MM.1S (cell line): Measurements from ENCODE around the gene UTS2R.
"Not testable (repeated sequence)": the region's sequence is repeated elsewhere in the genome, so short reads cannot be mapped to it uniquely, and the experiment has no call there.

Experiments
- DNase-seq: peaks from one replicate; pipeline ENCODE4 v3.0.0-alpha.2; 2015
- H2AFZ ChIP-seq: fragments of 300-600 bp; sonication (generic); 2 replicates; pipeline ENCODE4 v1.6.0; 2016; ENCODE audit warnings: antibody characterized with exemption, low read length
- H3F3A ChIP-seq: fragments of 300-600 bp; sonication (generic); 2 replicates; pipeline ENCODE4 v1.6.1; 2016; ENCODE audit warnings: mild to moderate bottlenecking, antibody characterized with exemption, low read length, moderate library complexity, mixed read lengths; ENCODE audit not compliant: insufficient read depth
- H3K27ac ChIP-seq: fragments of 300-600 bp; sonication (generic); 2 replicates; pipeline ENCODE4 v1.5.1; 2016; ENCODE audit warnings: mild to moderate bottlenecking, low read length
- H3K27me3 ChIP-seq: fragments of 300-600 bp; sonication (generic); replicated peaks from 2 replicates; pipeline ENCODE4 v1.6.0; 2016; ENCODE audit warnings: low read length; ENCODE audit not compliant: insufficient read depth
- H3K36me3 ChIP-seq: fragments of 300-600 bp; sonication (generic); replicated peaks from 2 replicates; pipeline ENCODE4 v1.6.1; 2016; ENCODE audit warnings: mild to moderate bottlenecking, low read length, mixed read lengths; ENCODE audit not compliant: insufficient read depth
- H3K4me1 ChIP-seq: fragments of 300-600 bp; sonication (generic); 2 replicates; pipeline ENCODE4 v1.6.1; 2016; ENCODE audit warnings: low read length, mixed read lengths
- H3K4me2 ChIP-seq: fragments of 300-600 bp; sonication (generic); 2 replicates; pipeline ENCODE4 v1.6.0; 2016; ENCODE audit warnings: low read depth, low read length
- H3K4me3 ChIP-seq: fragments of 300-600 bp; sonication (generic); 2 replicates; pipeline ENCODE4 v1.5.1; 2016; ENCODE audit warnings: low read length, mixed read lengths
- H3K79me2 ChIP-seq: fragments of 300-600 bp; sonication (generic); 2 replicates; pipeline ENCODE4 v1.6.1; 2016; ENCODE audit warnings: mixed run types, low read length, mixed read lengths
- H3K9ac ChIP-seq: fragments of 300-600 bp; sonication (generic); 2 replicates; pipeline ENCODE4 v1.6.1; 2016; ENCODE audit warnings: low read length, mixed read lengths
- H3K9me2 ChIP-seq: fragments of 300-600 bp; sonication (generic); replicated peaks from 2 replicates; pipeline ENCODE4 v1.6.1; 2016; ENCODE audit warnings: mild to moderate bottlenecking, low read length, mixed read lengths; ENCODE audit not compliant: insufficient read depth
- H3K9me3 ChIP-seq: fragments of 300-600 bp; sonication (generic); replicated peaks from 2 replicates; pipeline ENCODE4 v1.6.1; 2016; ENCODE audit warnings: mild to moderate bottlenecking, low read length, mixed read lengths; ENCODE audit not compliant: insufficient read depth
- H4K20me1 ChIP-seq: fragments of 300-600 bp; sonication (generic); 2 replicates; pipeline ENCODE4 v1.6.1; 2016; ENCODE audit warnings: mild to moderate bottlenecking, low read length, moderate library complexity, mixed read lengths; ENCODE audit not compliant: insufficient read depth
- CTCF ChIP-seq: fragments of 300-600 bp; sonication (generic); IDR thresholded peaks from 2 replicates; pipeline ENCODE4 v1.5.1; 2016; ENCODE audit warnings: antibody characterized with exemption, low read length, mixed read lengths
- EZH2 ChIP-seq: fragments of 300-600 bp; sonication (generic); optimal IDR thresholded peaks from 2 replicates; pipeline ENCODE3; 2017; ENCODE audit warnings: low read depth, mild to moderate bottlenecking, antibody characterized with exemption, low read length, mixed read lengths
- EZH2phosphoT487 ChIP-seq: fragments of 300-600 bp; sonication (generic); IDR thresholded peaks from 2 replicates; pipeline ENCODE4 v1.6.1; 2018; ENCODE audit warnings: antibody characterized with exemption, low read length

Gene UTS2R

GRCh38 chr17:82410014-82410716, 38.6 kb downstream of the UTS2R start:
- Histone ChIP-seq H3K9me3 (no peaks in the 10 kb centered on the region), H3K4me1 (no peaks in the 10 kb centered on the region), H3K9me2 (no peaks in the 10 kb centered on the region), H3K36me3 (no peaks in the 10 kb centered on the region), H3K27ac (no peak overlapping the region), H3K9ac (no peak overlapping the region), H3K27me3 (no peaks in the 10 kb centered on the region), H2AFZ (no peak overlapping the region), H3F3A (no peaks in the 10 kb centered on the region), H4K20me1 (no peaks in the 10 kb centered on the region), H3K79me2 (peaks cover 38% of the 10 kb centered on the region), H3K4me2 (no peak overlapping the region), H3K4me3 (no peak overlapping the region)
- DNase-seq, result no peak
- TF ChIP-seq CTCF, result no peak
- TF ChIP-seq EZH2, result no peak
- TF ChIP-seq EZH2phosphoT487, result no peak

- Histone ChIP-seq H3F3A (no peaks in the 10 kb centered on the region), H3K4me1 (no peaks in the 10 kb centered on the region), H3K9me2 (no peaks in the 10 kb centered on the region), H3K36me3 (no peaks in the 10 kb centered on the region), H3K4me3 (no peak overlapping the region), H3K27me3 (no peaks in the 10 kb centered on the region), H3K79me2 (peaks cover 46% of the 10 kb centered on the region), H3K9ac (no peak overlapping the region), H2AFZ (no peak overlapping the region), H3K4me2 (no peak overlapping the region), H4K20me1 (no peaks in the 10 kb centered on the region; the same call in 1 of the 2 replicates), H3K9me3 (no peaks in the 10 kb centered on the region), H3K27ac (no peak overlapping the region)
- no peak for TF ChIP-seq EZH2
- no peak for TF ChIP-seq EZH2phosphoT487
- TF ChIP-seq CTCF, result no peak
- no peak for DNase-seq
Measured at GRCh38 chr17:82411396-82412053, 40.0 kb downstream of the UTS2R start.

DNA sequence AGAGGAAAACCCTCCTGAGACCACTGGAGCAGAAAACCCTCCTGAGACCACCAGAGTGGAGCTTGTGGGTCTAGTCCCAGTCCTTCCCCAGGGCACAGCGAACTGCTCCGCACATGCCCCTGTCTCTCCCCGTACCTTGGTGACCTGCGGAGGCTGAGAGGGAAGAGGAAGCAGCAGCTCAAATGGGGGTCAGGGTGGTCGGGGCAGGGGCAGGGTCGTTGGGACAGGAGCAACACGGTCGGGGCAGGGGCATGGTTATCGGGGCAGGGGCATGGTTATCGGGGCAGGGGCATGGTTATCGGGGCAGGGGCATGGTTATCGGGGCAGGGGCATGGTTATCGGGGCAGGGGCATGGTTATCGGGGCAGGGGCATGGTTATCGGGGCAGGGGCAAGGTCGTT, 40.5 kb downstream of the UTS2R start:
- not testable (repeated sequence) for H3K27me3 ChIP-seq, H3K9ac ChIP-seq, H3K36me3 ChIP-seq, DNase-seq, H3K4me2 ChIP-seq, H3K4me1 ChIP-seq, H2AFZ ChIP-seq, H3K4me3 ChIP-seq, H4K20me1 ChIP-seq, H3K9me2 ChIP-seq, H3K27ac ChIP-seq, H3K9me3 ChIP-seq, H3F3A ChIP-seq
- peaks cover 50% of the 10 kb centered on the region for H3K79me2 ChIP-seq
